GM12878 (cell line): Measurements from ENCODE around the gene CFAP54. TPM values are rescaled to one million over a fixed set of nuclear protein-coding genes. Genes with fewer than 3 reads are reported as not detected.

Source experiments
- ATAC-seq: fragments of 200-7000 bp; cut with Tn5 transposase; 3 replicates; pipeline ENCODE4 v1.9.1; 2020; ENCODE audit warnings: mild to moderate bottlenecking, moderate library complexity
- BruUV-seq: library from RNA; stranded (reverse); fragments of 400-500 nt; replicated peaks from 2 replicates; lab custom pipeline; 2021; lab: Mats Ljungman, UMichigan
- CTCF ChIA-PET: fragments of 300-600 bp; sonication (Branson Sonifier 250); formaldehyde crosslinking; extraction: SDS; loops from one replicate; lab custom pipeline; 2021; ENCODE audit warnings: inconsistent platforms; lab: Yijun Ruan, JAX
- POLR2A ChIA-PET: fragments of 350-600 bp; formaldehyde crosslinking; extraction: SDS; loops from one replicate; lab custom pipeline; 2021; ENCODE audit warnings: inconsistent platforms; lab: Charles Lee
- RAD21 ChIA-PET: fragments of 300-600 bp; sonication (Branson Sonifier 250); formaldehyde crosslinking; loops from one replicate; lab custom pipeline; 2023; ENCODE audit warnings: antibody characterized with exemption; ENCODE audit not compliant: unreplicated experiment; lab: Charles Lee
- SMC1A ChIA-PET: fragments of 300-600 bp; sonication (Branson Sonifier 250); formaldehyde crosslinking; loops from one replicate; lab custom pipeline; 2023; ENCODE audit not compliant: unreplicated experiment, uncharacterized antibody; lab: Charles Lee
- DNase-seq: peaks from one replicate; pipeline ENCODE4 v3.0.0-alpha.2; 2011; ENCODE audit warnings: low read depth, low spot score
- FAIRE-seq: peaks from 3 replicates; lab custom pipeline; 2011; peaks lifted over from hg19 to GRCh38; lab: Jason Lieb, UNC
- H2AFZ ChIP-seq: 2 replicates; pipeline ENCODE4 v1.6.0; 2011; ENCODE audit warnings: low read depth, low read length, control low read depth; ENCODE audit not compliant: control insufficient read depth
- H3K27ac ChIP-seq: 2 replicates; pipeline ENCODE4 v1.5.1; 2011; ENCODE audit warnings: control low read depth; ENCODE audit not compliant: control insufficient read depth, insufficient read depth
- H3K27me3 ChIP-seq, 2 experiments: replicated peaks in 1 of 2; 2 replicates each; pipeline versions ENCODE4 v1.6.0 to v1.6.1; 2011; ENCODE audit warnings: low read length in 1 of 2; ENCODE audit not compliant: control insufficient read depth in 2 of 2, insufficient read depth in 2 of 2
- H3K36me3 ChIP-seq, 2 experiments: 2 replicates each; pipeline ENCODE4 v1.5.1; 2011; ENCODE audit warnings: low read length in 1 of 2; ENCODE audit not compliant: control insufficient read depth in 2 of 2, insufficient read depth in 2 of 2
- H3K4me1 ChIP-seq: 2 replicates; pipeline ENCODE4 v1.6.1; 2011; ENCODE audit warnings: mild to moderate bottlenecking, low read length, moderate library complexity, mixed read lengths; ENCODE audit not compliant: control insufficient read depth, insufficient read depth
- H3K4me2 ChIP-seq: 2 replicates; pipeline ENCODE4 v1.6.0; 2011; ENCODE audit warnings: control low read depth; ENCODE audit not compliant: control insufficient read depth, insufficient read depth
- H3K4me3 ChIP-seq: fragments of 200-600 bp; sonication (generic); 2 replicates; pipeline ENCODE4 v1.5.1; 2016
- H3K79me2 ChIP-seq: 2 replicates; pipeline ENCODE4 v1.6.0; 2011; ENCODE audit warnings: low read length; ENCODE audit not compliant: control insufficient read depth, insufficient read depth
- H3K9ac ChIP-seq: 2 replicates; pipeline ENCODE4 v1.8.0; 2011; ENCODE audit warnings: low read length, control low read depth, mixed read lengths; ENCODE audit not compliant: control insufficient read depth, insufficient read depth
- H3K9me3 ChIP-seq: replicated peaks from 3 replicates; pipeline ENCODE4 v1.5.1; 2011; ENCODE audit warnings: mild to moderate bottlenecking, low read length; ENCODE audit not compliant: control insufficient read depth, insufficient read depth
- H4K20me1 ChIP-seq: 2 replicates; pipeline ENCODE4 v1.6.0; 2011; ENCODE audit not compliant: control insufficient read depth, insufficient read depth
- CBX3 ChIP-seq: fragments of 200-600 bp; sonication (generic); IDR thresholded peaks from 2 replicates; pipeline ENCODE4 v1.6.1; 2016; ENCODE audit warnings: low read depth, borderline replicate concordance
- CEBPZ ChIP-seq: fragments of 150-350 bp; IDR thresholded peaks from 2 replicates; pipeline ENCODE4 v1.6.1; 2016; ENCODE audit warnings: low read depth, low read length
- E2F4 ChIP-seq: IDR thresholded peaks from 2 replicates; pipeline ENCODE4 v1.6.1; 2012; ENCODE audit warnings: low read depth, low read length, improper control_type of control experiment
- ESRRA ChIP-seq: IDR thresholded peaks from 2 replicates; pipeline ENCODE4 v1.6.1; 2012; ENCODE audit warnings: mild to moderate bottlenecking, low read length, improper control_type of control experiment
- MEF2B ChIP-seq: fragments of 450-650 bp; IDR thresholded peaks from 2 replicates; pipeline ENCODE4 v1.6.1; 2018; ENCODE audit warnings: mild to moderate bottlenecking, moderate library complexity; ENCODE audit not compliant: partially characterized antibody, poor library complexity, severe bottlenecking
- MTA2 ChIP-seq: fragments of 450-650 bp; IDR thresholded peaks from 2 replicates; pipeline ENCODE4 v1.6.1; 2016; ENCODE audit warnings: low read depth, mild to moderate bottlenecking, moderate library complexity
- NBN ChIP-seq: fragments of 450-650 bp; IDR thresholded peaks from 2 replicates; pipeline ENCODE4 v1.6.1; 2016
- NR2C1 ChIP-seq: fragments of 450-650 bp; IDR thresholded peaks from 2 replicates; pipeline ENCODE4 v1.6.1; 2017; ENCODE audit warnings: antibody characterized with exemption, mild to moderate bottlenecking, moderate library complexity
- PRDM15 ChIP-seq: fragments of 450-650 bp; formaldehyde crosslinking; IDR thresholded peaks from 2 replicates; pipeline ENCODE4 v1.4.0; 2020; ENCODE audit warnings: mild to moderate bottlenecking, moderate library complexity
- RAD21 ChIP-seq: IDR thresholded peaks from 2 replicates; pipeline ENCODE4 v1.6.1; 2011; ENCODE audit warnings: mild to moderate bottlenecking, low read depth, low read length, moderate library complexity; ENCODE audit not compliant: insufficient read depth
- RAD51 ChIP-seq: fragments of 450-650 bp; IDR thresholded peaks from 2 replicates; pipeline ENCODE4 v1.6.1; 2016; ENCODE audit warnings: moderate library complexity, mild to moderate bottlenecking, inconsistent platforms
- SKIL ChIP-seq: fragments of 450-650 bp; IDR thresholded peaks from 2 replicates; pipeline ENCODE4 v1.6.1; 2017; ENCODE audit warnings: mild to moderate bottlenecking, low read depth, inconsistent platforms; ENCODE audit not compliant: poor library complexity, severe bottlenecking
- TAF1 ChIP-seq: IDR thresholded peaks from 2 replicates; pipeline ENCODE4 v1.6.1; 2011; ENCODE audit warnings: mild to moderate bottlenecking, low read depth, low read length, borderline replicate concordance
- TBL1XR1 ChIP-seq: IDR thresholded peaks from 2 replicates; pipeline ENCODE4 v1.6.1; 2012; ENCODE audit warnings: low read depth, low read length, improper control_type of control experiment
- YBX1 ChIP-seq: fragments of 450-650 bp; IDR thresholded peaks from 2 replicates; pipeline ENCODE4 v1.6.1; 2016; ENCODE audit warnings: antibody characterized with exemption
- WGBS: methylation state at CpG from one replicate; pipeline ENCODE4 v1.1.6; 2016; ENCODE audit warnings: low lambda C conversion rate; ENCODE audit not compliant: insufficient replicate concordance, insufficient coverage; ENCODE audit errors: missing lambda C conversion rate; 5-methylcytosine and 5-hydroxymethylcytosine counted together
- in situ Hi-C: fragments of 300-500 bp; cut with MboI; formaldehyde crosslinking; loops from 9 replicates; pipeline ENCODE4 v1.14.3; 2018; ENCODE audit warnings: mixed read lengths
- intact Hi-C: fragments of 100-400 bp; cut with micrococcal nuclease; formaldehyde crosslinking; loops from one replicate; pipeline ENCODE4 v1.14.2; 2022; ENCODE audit not compliant: unreplicated experiment
- polyA plus RNA-seq, 11 experiments: library from polyadenylated mRNA; depleted of rRNA in 4 of 11; unstranded in 6 of 11; stranded (reverse) in 5 of 11; fragments of >200 nt; fragmentation: Nextera tagmentation in 4 of 11; fragmentation: Illumina TruSeq in 1 of 11; extraction: Ambion mirVana in 4 of 11; extraction: Trizol in 1 of 11; gene quantifications; 1 replicate in 1 of 11; 2 replicates in 10 of 11; pipeline versions ENCODE4 v1.2.1 to v1.2.3, GENCODE V29; 2011 to 2016; ENCODE audit warnings: inconsistent platforms in 2 of 11, missing spikeins in 2 of 11, low read depth in 1 of 11
- total RNA-seq, 4 experiments: library from RNA; depleted of rRNA in 3 of 4; stranded (reverse); fragments of >200 nt in 3 of 4; fragmentation: Illumina TruSeq in 1 of 4; extraction: Trizol in 1 of 4; gene quantifications; 2 replicates each; pipeline versions ENCODE4 v1.2.1 to v1.2.3, GENCODE V29; 2013 to 2021

The CFAP54 gene
- total and polyA plus RNA-seq, 10 of the 15 experiments (the other 5 are each of a cell fraction or from before 2014, with no cell fraction given), result 0.19 to 1.5 (median 0.56) TPM

- in situ Hi-C loops, result no loop called here
- H3K4me2 ChIP-seq, result no peak overlapping the region
- SMC1A ChIA-PET, result interaction anchor here (0.6 to 13.6 kb wide), 11 partner anchors 10 to 464 kb away, joined by 3 to 237 read pairs (median 5); partner anchors contain the start of gene CFAP54
- TF ChIP-seq ESRRA, result no peak
- TF ChIP-seq RAD51, result no peak
- no peak for TF ChIP-seq CBX3
- no peak for TF ChIP-seq NBN
- no peak for TF ChIP-seq TBL1XR1
- TF ChIP-seq TAF1, result no peak
- TF ChIP-seq E2F4, result no peak
- TF ChIP-seq MTA2, result no peak
- TF ChIP-seq YBX1, result no peak
- TF ChIP-seq RAD21, result no peak
- no peak for TF ChIP-seq MEF2B
- no peak for TF ChIP-seq CEBPZ
- no peak for TF ChIP-seq NR2C1
- no peak for TF ChIP-seq SKIL
- TF ChIP-seq PRDM15 (CRISPR knock-in tag), result no peak
Measured at GRCh38 chr12:96520767-96521166, 31.4 kb downstream of the CFAP54 start.

More at GRCh38 chr12:96520767-96521166, 31.4 kb downstream of the CFAP54 start:
- Histone ChIP-seq H3K36me3 (no peaks in the 10 kb centered on the region), H3K4me3 (no peak overlapping the region), H4K20me1 (no peaks in the 10 kb centered on the region), H3K4me1 (peaks cover 9% of the 10 kb centered on the region), H3K9me3 (no peaks in the 10 kb centered on the region; the same call in 2 of the 3 replicates), H2AFZ (no peak overlapping the region), H3K27me3 (no peaks in the 10 kb centered on the region), H3K79me2 (no peaks in the 10 kb centered on the region), H3K27ac (no peak overlapping the region), H3K9ac (no peak overlapping the region)
- POLR2A ChIA-PET, result no interaction called here
- 95% methylated on average over 3 of the region's 3 CpGs for WGBS
- intact Hi-C loops, result no loop called here
- RAD21 ChIA-PET, result interaction anchor here (1.4 to 2.6 kb wide), 5 partner anchors 30 to 190 kb away, joined by 3 to 16 read pairs (median 5); no protein-coding TSS in a partner anchor
- FAIRE-seq, result no peak
- CTCF ChIA-PET, result interaction anchor here (1.1 to 12.1 kb wide), 12 partner anchors 12 to 789 kb away, joined by 3 to 304 read pairs (median 6); partner anchors contain the start of gene CFAP54
- no peak for DNase-seq
- BruUV-seq, result no TSS peak
- ATAC-seq, result no peak
